Measurements from ENCODE around the gene HLA-A. TPM values are rescaled to one million over a fixed set of nuclear protein-coding genes. Genes with fewer than 3 reads are reported as not detected.
A peak's percentile ranks its signal among the peaks of the same experiment; 100 is the strongest.

Gene HLA-A
- total and polyA plus RNA-seq, 9 of the 15 experiments (the other 6 are each of a cell fraction or from before 2014, with no cell fraction given): 0.46 to 3.3 TPM; not detected in 7

GRCh38 chr6:29964887-29965562 is 22.7 kb downstream of the HLA-A start (continued):
- TF ChIP-seq CHD1 (IDR thresholded peaks at IDR 0.05; ENCODE audit: low read length) (peak; percentile 81), ARNT (IDR thresholded peaks at IDR 0.05) (peak; percentile 95), ZKSCAN1 (IDR thresholded peaks at IDR 0.05; ENCODE audit: low read depth, low read length) (peak; percentile 76; the same call in 1 of the 2 replicates), ARHGAP35 (IDR thresholded peaks at IDR 0.05; ENCODE audit: partially characterized antibody) (peak; percentile 35), SRSF9 (IDR thresholded peaks at IDR 0.05; ENCODE audit: borderline replicate concordance, low read depth, low read length) (no peak), NBN (IDR thresholded peaks at IDR 0.05; ENCODE audit: low read depth) (peak; percentile 99), MAX (CRISPR knock-in tag; IDR thresholded peaks at IDR 0.05) (peak; percentile 35; the same call in 1 of the 2 replicates), ZNF175 (CRISPR knock-in tag; IDR thresholded peaks at IDR 0.05; ENCODE audit: low read depth) (peak; percentile 95), HINFP (tag; conservative IDR thresholded peaks at IDR 0.05; ENCODE audit: low read depth) (no peak), ZBED1 (IDR thresholded peaks at IDR 0.05) (peak; percentile 85), ZNF133 (CRISPR knock-in tag; IDR thresholded peaks at IDR 0.05) (no peak), E2F6 (IDR thresholded peaks at IDR 0.05; ENCODE audit: borderline replicate concordance in 1 of 2, extremely low read depth in 1 of 2, insufficient read depth in 1 of 2, insufficient read length in 1 of 2, low read depth in 1 of 2, low read length in 1 of 2, poor library complexity in 1 of 2, severe bottlenecking in 1 of 2) (no peak), HDAC1 (IDR thresholded peaks at IDR 0.05) (peak; percentile 96 to 98), ZNF239 (CRISPR knock-in tag; IDR thresholded peaks at IDR 0.05) (peak; percentile 50; the same call in 1 of the 2 replicates), STAG1 (CRISPR knock-in tag; IDR thresholded peaks at IDR 0.05; ENCODE audit: borderline replicate concordance) (no peak)
- TF ChIP-seq, protein P1, sequence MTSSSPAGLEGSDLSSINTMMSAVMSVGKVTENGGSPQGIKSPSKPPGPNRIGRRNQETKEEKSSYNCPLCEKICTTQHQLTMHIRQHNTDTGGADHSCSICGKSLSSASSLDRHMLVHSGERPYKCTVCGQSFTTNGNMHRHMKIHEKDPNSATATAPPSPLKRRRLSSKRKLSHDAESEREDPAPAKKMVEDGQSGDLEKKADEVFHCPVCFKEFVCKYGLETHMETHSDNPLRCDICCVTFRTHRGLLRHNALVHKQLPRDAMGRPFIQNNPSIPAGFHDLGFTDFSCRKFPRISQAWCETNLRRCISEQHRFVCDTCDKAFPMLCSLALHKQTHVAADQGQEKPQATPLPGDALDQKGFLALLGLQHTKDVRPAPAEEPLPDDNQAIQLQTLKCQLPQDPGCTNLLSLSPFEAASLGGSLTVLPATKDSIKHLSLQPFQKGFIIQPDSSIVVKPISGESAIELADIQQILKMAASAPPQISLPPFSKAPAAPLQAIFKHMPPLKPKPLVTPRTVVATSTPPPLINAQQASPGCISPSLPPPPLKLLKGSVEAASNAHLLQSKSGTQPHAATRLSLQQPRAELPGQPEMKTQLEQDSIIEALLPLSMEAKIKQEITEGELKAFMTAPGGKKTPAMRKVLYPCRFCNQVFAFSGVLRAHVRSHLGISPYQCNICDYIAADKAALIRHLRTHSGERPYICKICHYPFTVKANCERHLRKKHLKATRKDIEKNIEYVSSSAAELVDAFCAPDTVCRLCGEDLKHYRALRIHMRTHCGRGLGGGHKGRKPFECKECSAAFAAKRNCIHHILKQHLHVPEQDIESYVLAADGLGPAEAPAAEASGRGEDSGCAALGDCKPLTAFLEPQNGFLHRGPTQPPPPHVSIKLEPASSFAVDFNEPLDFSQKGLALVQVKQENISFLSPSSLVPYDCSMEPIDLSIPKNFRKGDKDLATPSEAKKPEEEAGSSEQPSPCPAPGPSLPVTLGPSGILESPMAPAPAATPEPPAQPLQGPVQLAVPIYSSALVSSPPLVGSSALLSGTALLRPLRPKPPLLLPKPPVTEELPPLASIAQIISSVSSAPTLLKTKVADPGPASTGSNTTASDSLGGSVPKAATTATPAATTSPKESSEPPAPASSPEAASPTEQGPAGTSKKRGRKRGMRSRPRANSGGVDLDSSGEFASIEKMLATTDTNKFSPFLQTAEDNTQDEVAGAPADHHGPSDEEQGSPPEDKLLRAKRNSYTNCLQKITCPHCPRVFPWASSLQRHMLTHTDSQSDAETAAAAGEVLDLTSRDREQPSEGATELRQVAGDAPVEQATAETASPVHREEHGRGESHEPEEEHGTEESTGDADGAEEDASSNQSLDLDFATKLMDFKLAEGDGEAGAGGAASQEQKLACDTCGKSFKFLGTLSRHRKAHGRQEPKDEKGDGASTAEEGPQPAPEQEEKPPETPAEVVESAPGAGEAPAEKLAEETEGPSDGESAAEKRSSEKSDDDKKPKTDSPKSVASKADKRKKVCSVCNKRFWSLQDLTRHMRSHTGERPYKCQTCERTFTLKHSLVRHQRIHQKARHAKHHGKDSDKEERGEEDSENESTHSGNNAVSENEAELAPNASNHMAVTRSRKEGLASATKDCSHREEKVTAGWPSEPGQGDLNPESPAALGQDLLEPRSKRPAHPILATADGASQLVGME (CRISPR knock-in tag; IDR thresholded peaks at IDR 0.05): peak; percentile 64; the same call in 1 of the 2 replicates
- TF ChIP-seq, protein P2, sequence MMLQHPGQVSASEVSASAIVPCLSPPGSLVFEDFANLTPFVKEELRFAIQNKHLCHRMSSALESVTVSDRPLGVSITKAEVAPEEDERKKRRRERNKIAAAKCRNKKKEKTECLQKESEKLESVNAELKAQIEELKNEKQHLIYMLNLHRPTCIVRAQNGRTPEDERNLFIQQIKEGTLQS (IDR thresholded peaks at IDR 0.05): peak; percentile 90
- TF ChIP-seq, protein P2 (CRISPR knock-in tag; conservative IDR thresholded peaks at IDR 0.05): 0 out of 2 replicates have a peak, but pooled peaks have one; percentile 68
